Tibial nerve (tissue), 4 donors: Measurements from ENCODE around the gene ADD2. TPM values are rescaled to one million over a fixed set of nuclear protein-coding genes. Genes with fewer than 3 reads are reported as not detected.

Source experiments
- DNase-seq, 2 donors: peaks; one replicate each; pipeline ENCODE4 v3.0.0-alpha.2; 2019; ENCODE audit warnings: low spot score in 2 of 2
- H3K27ac ChIP-seq, 4 donors: fragments of 200-600 bp; sonication (generic) in 3 of 4; one replicate each; pipeline ENCODE4 v1.5.1; 2017 to 2019; ENCODE audit warnings: mild to moderate bottlenecking in 1 of 4
- H3K27me3 ChIP-seq, 2 donors: fragments of 200-600 bp; sonication (generic) in 1 of 2; one replicate each; pipeline versions ENCODE4 v1.5.1 to v1.6.0; 2017 to 2019
- H3K36me3 ChIP-seq, 3 donors: fragments of 200-600 bp; sonication (generic); one replicate each; pipeline ENCODE4 v1.5.1; 2018 to 2019
- H3K4me1 ChIP-seq, 4 donors: fragments of 200-600 bp; sonication (generic) in 3 of 4; one replicate each; pipeline ENCODE4 v1.5.1; 2017 to 2019
- H3K4me3 ChIP-seq, 4 donors: fragments of 200-600 bp; sonication (generic) in 3 of 4; one replicate each; pipeline ENCODE4 v1.5.1; 2017 to 2019; ENCODE audit warnings: mild to moderate bottlenecking in 1 of 4, moderate library complexity in 1 of 4
- H3K9me3 ChIP-seq, 4 donors: fragments of 200-600 bp; sonication (generic) in 3 of 4; one replicate each; pipeline ENCODE4 v1.5.1; 2017 to 2019
- CTCF ChIP-seq, 5 experiments: fragments of 200-600 bp in 3 of 5; fragments of 450-650 bp in 2 of 5; sonication (generic) in 3 of 5; IDR thresholded peaks; one replicate each; pipeline ENCODE4 v1.5.1; 2016 to 2019; ENCODE audit warnings: antibody characterized with exemption in 5 of 5, mild to moderate bottlenecking in 3 of 5, moderate library complexity in 2 of 5
- EP300 ChIP-seq, 2 donors: sonication (generic); formaldehyde crosslinking; IDR thresholded peaks; one replicate each; pipeline ENCODE4 v1.6.1; 2017; ENCODE audit warnings: antibody characterized with exemption in 2 of 2, mild to moderate bottlenecking in 1 of 2
- POLR2A ChIP-seq, 2 donors: fragments of 450-650 bp; IDR thresholded peaks; one replicate each; pipeline ENCODE4 v1.6.1; 2017; ENCODE audit warnings: antibody characterized with exemption in 2 of 2, mild to moderate bottlenecking in 2 of 2, moderate library complexity in 2 of 2
- WGBS, 2 donors: methylation state at CpG; one replicate each; pipeline ENCODE4 v1.1.5; 2018; 5-methylcytosine and 5-hydroxymethylcytosine counted together
- total RNA-seq, 4 donors: library from RNA; depleted of rRNA; stranded (reverse); fragments of >200 nt; gene quantifications; one replicate each; pipeline ENCODE4 v1.1.0, GENCODE V29; 2016

ADD2 gene
- total RNA-seq, 4 donors from 2014 or later, result 0.63 to 6.0 (median 3.2) TPM

GRCh38 chr2:70707706-70708105 lies 60.3 kb downstream of the ADD2 start:
- no peak overlapping the region for H3K27ac ChIP-seq
- H3K36me3 ChIP-seq, result no peaks in the 10 kb centered on the region
- no peaks in the 10 kb centered on the region for H3K4me1 ChIP-seq
- H3K9me3 ChIP-seq, result no peaks in the 10 kb centered on the region
- DNase-seq, result no peak
- no peaks in the 10 kb centered on the region for H3K27me3 ChIP-seq
- WGBS, 2 donors, result 89 to 100% methylated on average over 1 of the region's 1 CpG
- no peak overlapping the region for H3K4me3 ChIP-seq
- TF ChIP-seq EP300 (IDR thresholded peaks at IDR 0.05) (no peak), POLR2A (IDR thresholded peaks at IDR 0.05) (no peak), CTCF (IDR thresholded peaks at IDR 0.05) (no peak)

GRCh38 chr2:70706026-70706795 lies 61.8 kb downstream of the ADD2 start:
- no peak for DNase-seq
- TF ChIP-seq EP300 (IDR thresholded peaks at IDR 0.05) (no peak), CTCF (IDR thresholded peaks at IDR 0.05) (no peak), POLR2A (IDR thresholded peaks at IDR 0.05) (no peak)
- 95 to 96% methylated on average over 36 of the region's 36 CpGs for WGBS, 2 donors
- Histone ChIP-seq H3K27ac (no peak overlapping the region), H3K9me3 (no peaks in the 10 kb centered on the region), H3K4me3 (no peak overlapping the region), H3K27me3 (no peaks in the 10 kb centered on the region), H3K4me1 (no peaks in the 10 kb centered on the region), H3K36me3 (no peaks in the 10 kb centered on the region)

GRCh38 chr2:70705160-70705850 lies 62.7 kb downstream of the ADD2 start:
- no peak for DNase-seq

GRCh38 chr2:70703900-70704549 lies 64.0 kb downstream of the ADD2 start:
- H3K36me3 ChIP-seq, result no peaks in the 10 kb centered on the region
- no peaks in the 10 kb centered on the region for H3K9me3 ChIP-seq
- TF ChIP-seq CTCF (IDR thresholded peaks at IDR 0.05) (no peak), EP300 (IDR thresholded peaks at IDR 0.05) (no peak), POLR2A (IDR thresholded peaks at IDR 0.05) (no peak)
- no peak for DNase-seq
- H3K27ac ChIP-seq, result no peak overlapping the region
- H3K27me3 ChIP-seq, result no peaks in the 10 kb centered on the region
- H3K4me1 ChIP-seq, result no peaks in the 10 kb centered on the region
- no peak overlapping the region for H3K4me3 ChIP-seq
- 54 to 60% methylated on average over 9 of the region's 9 CpGs for WGBS, 2 donors

More at GRCh38 chr2:70705160-70705850, 62.7 kb downstream of the ADD2 start:
- no peaks in the 10 kb centered on the region for H3K36me3 ChIP-seq
- no peaks in the 10 kb centered on the region for H3K4me1 ChIP-seq
- WGBS, 2 donors, result 88 to 93% methylated on average over 8 of the region's 8 CpGs
- no peak overlapping the region for H3K4me3 ChIP-seq
- no peaks in the 10 kb centered on the region for H3K9me3 ChIP-seq
- no peak overlapping the region for H3K27ac ChIP-seq
- TF ChIP-seq CTCF (IDR thresholded peaks at IDR 0.05), result no peak
- TF ChIP-seq EP300 (IDR thresholded peaks at IDR 0.05), result no peak
- TF ChIP-seq POLR2A (IDR thresholded peaks at IDR 0.05), result no peak
- H3K27me3 ChIP-seq, result no peaks in the 10 kb centered on the region
